Measurements from ENCODE around the gene ENDOU.

DNA sequence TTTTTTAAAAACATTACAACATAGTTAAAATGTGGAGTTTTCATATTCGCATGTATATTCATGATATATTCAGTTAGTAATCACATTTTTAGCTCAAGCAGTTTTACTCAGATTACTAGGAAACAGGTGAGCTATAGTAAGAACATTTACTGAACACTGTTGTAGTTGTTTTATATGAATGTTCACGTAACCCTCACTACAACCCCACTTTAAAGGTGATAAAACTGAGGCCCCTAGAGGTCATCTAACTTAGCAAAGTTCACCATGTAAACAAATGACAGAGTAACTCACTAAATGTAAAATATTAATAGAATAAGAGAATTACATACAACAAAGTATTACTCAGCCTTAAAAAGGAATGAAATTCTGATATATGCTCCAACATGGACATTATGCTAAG lies 45.5 kb downstream of the ENDOU start:
- TF ChIP-seq CTCF (IDR thresholded peaks at IDR 0.05; ENCODE audit: extremely low read depth in 1 of 2, insufficient read depth in 1 of 2, low read depth in 1 of 2, low read length in 2 of 2) (no peak), POLR2A (IDR thresholded peaks at IDR 0.05; ENCODE audit: low read depth, low read length) (no peak), MYC (IDR thresholded peaks at IDR 0.05; ENCODE audit: low read depth, low read length) (no peak), POLR2AphosphoS5 (IDR thresholded peaks at IDR 0.05; ENCODE audit: insufficient read depth, low read depth, low read length) (no peak), MAX (IDR thresholded peaks at IDR 0.05; ENCODE audit: insufficient read depth, insufficient read length) (no peak)

All from endothelial cell of umbilical vein (primary cell).